Body of pancreas (tissue), 4 donors: Measurements from ENCODE around the gene OXCT1.

Source experiments
- CTCF ChIP-seq, 7 experiments: fragments of 450-650 bp in 4 of 7; fragments of 200-600 bp in 3 of 7; sonication (generic) in 3 of 7; IDR thresholded peaks; one replicate each; pipeline ENCODE4 v1.5.1; 2016 to 2019; ENCODE audit warnings: antibody characterized with exemption in 7 of 7
- POLR2A ChIP-seq, 3 donors: fragments of 450-650 bp; IDR thresholded peaks; one replicate each; pipeline ENCODE4 v1.6.1; 2016; ENCODE audit warnings: antibody characterized with exemption in 3 of 3, mild to moderate bottlenecking in 2 of 3

DNA sequence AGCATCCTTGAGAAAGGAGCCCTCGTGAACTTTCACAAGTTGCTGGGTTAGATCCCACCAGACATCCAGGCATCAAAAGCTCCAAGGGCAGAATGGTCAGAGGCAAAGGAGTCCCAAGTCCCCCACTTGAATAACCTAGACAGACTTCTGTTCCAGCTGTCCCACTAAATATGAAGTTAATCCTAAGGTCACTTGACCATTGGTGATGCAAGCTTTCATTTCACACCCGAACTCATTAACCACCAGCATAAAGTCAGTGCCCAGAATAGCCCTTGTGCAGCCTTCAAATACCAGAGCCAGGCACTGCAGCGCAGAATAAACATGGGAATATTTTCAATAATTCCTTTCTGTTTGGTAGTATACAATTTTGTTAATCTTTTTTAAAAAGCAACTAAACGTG, 28.9 kb downstream of the OXCT1 start:
- TF ChIP-seq CTCF (IDR thresholded peaks at IDR 0.05) (no peak), POLR2A (IDR thresholded peaks at IDR 0.05) (no peak)
